Mucosa of stomach (tissue), 1 donor: Measurements from ENCODE around the gene ZNF202.

Experiments used
- H3K27me3 ChIP-seq: one replicate; pipeline ENCODE4 v1.7.0; 2013; ENCODE audit warnings: mild to moderate bottlenecking, low read length; ENCODE audit not compliant: control insufficient read depth, insufficient read depth
- H3K36me3 ChIP-seq: one replicate; pipeline ENCODE4 v1.7.0; 2013; ENCODE audit warnings: low read length; ENCODE audit not compliant: control insufficient read depth, insufficient read depth
- H3K4me1 ChIP-seq: one replicate; pipeline ENCODE4 v1.7.0; 2013; ENCODE audit warnings: mild to moderate bottlenecking, low read length; ENCODE audit not compliant: control insufficient read depth, insufficient read depth
- H3K4me3 ChIP-seq: one replicate; pipeline ENCODE4 v1.7.0; 2013; ENCODE audit warnings: low read length
- H3K9ac ChIP-seq: one replicate; pipeline ENCODE4 v1.7.0; 2013; ENCODE audit warnings: mild to moderate bottlenecking, low read length, moderate library complexity
- H3K9me3 ChIP-seq: one replicate; pipeline ENCODE4 v1.7.0; 2013; ENCODE audit warnings: mild to moderate bottlenecking, low read length, moderate library complexity; ENCODE audit not compliant: control insufficient read depth
- donor health status: Pancreatic carcinoma.

Gene ZNF202

DNA sequence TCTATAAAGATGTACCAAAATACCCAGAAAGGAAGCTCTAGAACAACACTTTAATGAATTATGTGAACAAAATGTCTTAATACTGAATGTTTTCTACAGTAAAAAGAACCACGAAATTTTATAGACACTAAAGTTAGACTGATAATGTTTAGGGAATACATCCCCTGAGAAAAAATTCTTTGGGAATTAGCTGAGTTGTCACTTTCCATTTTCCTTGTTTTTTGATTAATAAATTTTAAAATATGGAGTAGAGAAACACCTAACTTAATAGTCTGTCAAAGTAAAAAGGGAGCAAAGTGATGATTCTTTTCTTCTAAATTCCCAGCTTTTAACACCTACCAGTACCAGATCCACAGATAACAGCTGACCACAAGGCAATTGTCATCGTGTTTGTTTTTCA, 64.0 kb downstream of the ZNF202 start:
- H3K36me3 ChIP-seq, result no peaks in the 10 kb centered on the region
- no peaks in the 10 kb centered on the region for H3K9me3 ChIP-seq
- no peaks in the 10 kb centered on the region for H3K4me1 ChIP-seq
- no peak overlapping the region for H3K9ac ChIP-seq
- H3K27me3 ChIP-seq, result no peaks in the 10 kb centered on the region
- no peak overlapping the region for H3K4me3 ChIP-seq

DNA sequence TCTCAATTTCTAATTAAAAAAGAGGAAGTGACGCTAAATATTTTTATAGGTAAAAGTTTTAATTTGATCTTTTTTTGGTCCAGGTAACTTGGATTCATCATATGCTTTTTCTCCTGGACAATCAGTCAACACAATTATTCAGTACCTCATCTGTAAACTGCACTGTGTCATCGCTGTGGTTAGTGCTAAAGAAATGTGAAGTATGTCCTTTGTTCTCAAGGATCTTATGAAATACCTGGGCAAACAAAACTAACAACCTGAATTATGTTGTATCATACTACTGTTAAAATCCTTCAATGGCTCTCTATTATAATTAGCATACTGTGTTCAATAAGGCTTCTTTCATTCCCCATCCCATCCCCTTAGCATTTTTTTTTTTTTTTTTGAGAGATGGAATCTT, 67.2 kb downstream of the ZNF202 start:
- Histone ChIP-seq H3K4me3 (no peak overlapping the region), H3K9ac (no peak overlapping the region), H3K9me3 (no peaks in the 10 kb centered on the region), H3K4me1 (no peaks in the 10 kb centered on the region), H3K36me3 (no peaks in the 10 kb centered on the region), H3K27me3 (no peaks in the 10 kb centered on the region)
